K562 (cell line): ENCODE results near the gene CCDC194. TPM values are rescaled to one million over a fixed set of nuclear protein-coding genes. Genes with fewer than 3 reads are reported as not detected.
A peak's percentile ranks its signal among the peaks of the same experiment; 100 is the strongest.

ENCODE experiments used
- ASH1L ChIP-seq: fragments of 450-650 bp; IDR thresholded peaks from 2 replicates; pipeline ENCODE4 v1.6.1; 2018; ENCODE audit warnings: borderline replicate concordance, mild to moderate bottlenecking, low read depth; ENCODE audit not compliant: partially characterized antibody
- BCOR ChIP-seq: fragments of 450-650 bp; IDR thresholded peaks from 2 replicates; pipeline ENCODE4 v1.6.1; 2016
- BRF1 ChIP-seq: IDR thresholded peaks from 3 replicates; pipeline ENCODE4 v1.6.1; 2011; ENCODE audit warnings: borderline replicate concordance, mild to moderate bottlenecking; ENCODE audit not compliant: insufficient read length; ENCODE audit errors: extremely low read depth
- CXXC5 ChIP-seq: fragments of 250-450 bp; sonication (Bioruptor Pico); IDR thresholded peaks from 2 replicates; pipeline ENCODE4 v1.8.0; 2022; ENCODE audit warnings: inconsistent platforms, mild to moderate bottlenecking, moderate library complexity
- E2F8 ChIP-seq: fragments of 450-650 bp; IDR thresholded peaks from 2 replicates; pipeline ENCODE4 v1.7.1; 2018; ENCODE audit warnings: mild to moderate bottlenecking, low read depth; ENCODE audit not compliant: partially characterized antibody
- ELF1 ChIP-seq: fragments of 200-800 bp; sonication (Bioruptor generic); IDR thresholded peaks from 2 replicates; pipeline ENCODE4 v1.6.1; 2016; ENCODE audit warnings: missing genetic modification characterization, missing compliant biosample characterization
- FUS ChIP-seq: fragments of 200-400 bp; formaldehyde crosslinking; optimal IDR thresholded peaks from 2 replicates; pipeline ENCODE3; 2017; ENCODE audit warnings: low read depth, low read length
- HDAC8 ChIP-seq: fragments of 450-650 bp; IDR thresholded peaks from 2 replicates; pipeline ENCODE4 v1.6.1; 2016; ENCODE audit warnings: mild to moderate bottlenecking, missing genetic modification characterization, moderate library complexity, missing compliant biosample characterization
- PCBP2 ChIP-seq: fragments of 200-400 bp; formaldehyde crosslinking; IDR thresholded peaks from 2 replicates; pipeline ENCODE4 v1.6.1; 2018; ENCODE audit warnings: low read length, low read depth, mild to moderate bottlenecking, moderate library complexity; ENCODE audit not compliant: poor library complexity, severe bottlenecking
- PHF20 ChIP-seq: fragments of 450-650 bp; IDR thresholded peaks from 2 replicates; pipeline ENCODE4 v1.6.1; 2018; ENCODE audit not compliant: partially characterized antibody
- PHTF2 ChIP-seq: fragments of 250-450 bp; sonication (Bioruptor Pico); IDR thresholded peaks from 2 replicates; pipeline ENCODE4 v1.5.0; 2021; ENCODE audit warnings: mild to moderate bottlenecking
- PTRF ChIP-seq: fragments of 450-650 bp; IDR thresholded peaks from 2 replicates; pipeline ENCODE4 v1.6.1; 2016; ENCODE audit warnings: mild to moderate bottlenecking, missing genetic modification characterization, missing compliant biosample characterization
- RBM25 ChIP-seq: fragments of 200-400 bp; formaldehyde crosslinking; IDR thresholded peaks from 2 replicates; pipeline ENCODE4 v1.6.1; 2018; ENCODE audit warnings: low read length, low read depth, moderate library complexity; ENCODE audit not compliant: severe bottlenecking
- TCF3 ChIP-seq: sonication (generic); formaldehyde crosslinking; IDR thresholded peaks from 2 replicates; pipeline ENCODE4 v1.4.0; 2020; ENCODE audit warnings: mild to moderate bottlenecking, missing genetic modification reagents
- TEAD2 ChIP-seq: fragments of 450-650 bp; IDR thresholded peaks from 2 replicates; pipeline ENCODE4 v1.6.1; 2016; ENCODE audit warnings: missing genetic modification characterization, control low read depth, missing compliant biosample characterization
- THRA ChIP-seq: fragments of 450-650 bp; IDR thresholded peaks from 2 replicates; pipeline ENCODE4 v1.6.1; 2017; ENCODE audit warnings: mild to moderate bottlenecking, moderate library complexity
- XRCC5 ChIP-seq: fragments of 200-400 bp; formaldehyde crosslinking; IDR thresholded peaks from 2 replicates; pipeline ENCODE4 v1.6.1; 2017; ENCODE audit warnings: low read depth, mild to moderate bottlenecking, low read length
- ZBTB1 ChIP-seq: sonication (generic); formaldehyde crosslinking; IDR thresholded peaks from 2 replicates; pipeline ENCODE4 v1.8.1; 2023; ENCODE audit warnings: missing genetic modification reagents, low read depth, mild to moderate bottlenecking, borderline replicate concordance
- ZBTB2 ChIP-seq: fragments of 450-650 bp; IDR thresholded peaks from 2 replicates; pipeline ENCODE4 v1.6.1; 2016; ENCODE audit warnings: antibody characterized with exemption
- ZNF41 ChIP-seq: fragments of 250-450 bp; sonication (Bioruptor Pico); conservative IDR thresholded peaks from 2 replicates; pipeline ENCODE4 v1.4.0; 2020; ENCODE audit warnings: mild to moderate bottlenecking
- ZNF584 ChIP-seq: fragments of 200-800 bp; sonication (Bioruptor generic); IDR thresholded peaks from 2 replicates; pipeline ENCODE4 v1.6.1; 2016; ENCODE audit warnings: low read depth, mild to moderate bottlenecking, missing genetic modification characterization, missing compliant biosample characterization
- ZNF639 ChIP-seq, 2 experiments: fragments of 200-800 bp in 1 of 2; sonication (Bioruptor generic) in 1 of 2; sonication (generic) in 1 of 2; formaldehyde crosslinking in 1 of 2; IDR thresholded peaks in 1 of 2; conservative IDR thresholded peaks in 1 of 2; 2 replicates each; pipeline versions ENCODE4 v1.5.0 to v1.6.1; 2016 to 2020; ENCODE audit warnings: missing compliant biosample characterization in 1 of 2, missing genetic modification characterization in 1 of 2, missing genetic modification reagents in 1 of 2
- polyA plus RNA-seq, 8 experiments: library from polyadenylated mRNA; depleted of rRNA in 4 of 8; stranded (reverse) in 5 of 8; unstranded in 3 of 8; fragments of >200 nt; fragmentation: Nextera tagmentation in 2 of 8; fragmentation: Illumina TruSeq in 1 of 8; extraction: Ambion mirVana in 2 of 8; extraction: Trizol in 1 of 8; gene quantifications; 2 replicates each; pipeline versions ENCODE4 v1.2.1 to v1.2.3, GENCODE V29; 2011 to 2014; ENCODE audit warnings: inconsistent platforms in 1 of 8, missing spikeins in 1 of 8
- total RNA-seq, 7 experiments: library from RNA; depleted of rRNA in 6 of 7; stranded (reverse); fragments of >200 nt in 6 of 7; fragmentation: Illumina TruSeq in 2 of 7; extraction: Trizol in 2 of 7; gene quantifications; 2 replicates each; pipeline versions ENCODE4 v1.2.1 to v1.2.3, GENCODE V29; 2011 to 2021; ENCODE audit warnings: low replicate concordance in 1 of 7

The CCDC194 gene
- total and polyA plus RNA-seq, 9 of the 15 experiments (the other 6 are each of a cell fraction or from before 2014, with no cell fraction given) = 0.13 to 1.3 (median 0.39) TPM; not detected in 3

GRCh38 chr19:17351815-17352435 lies 42.1 kb downstream of the CCDC194 start (continued):
- TF ChIP-seq BCOR (peak; percentile 29; the same call in 1 of the 2 replicates), PHTF2 (no peak), ELF1 (no peak), PTRF (no peak), ASH1L (no peak), ZNF584 (CRISPR knock-in tag) (no peak), E2F8 (peak; percentile 81), BRF1 (no peak), CXXC5 (0 out of 2 replicates have a peak, but pooled peaks have one; percentile 36), FUS (no peak), HDAC8 (tag) (no peak), PCBP2 (no peak), XRCC5 (no peak; the same call in 1 of the 2 replicates), THRA (no peak), TEAD2 (tag) (no peak), ZBTB1 (CRISPR knock-in tag) (no peak), ZNF41 (no peak), TCF3 (no peak), RBM25 (no peak), PHF20 (no peak), ZNF639 (CRISPR knock-in tag; conservative IDR thresholded peaks at IDR 0.05 in 1 of 2, IDR thresholded peaks at IDR 0.05 in 1 of 2) (no peak), ZBTB2 (peak; percentile 55; the same call in 1 of the 2 replicates)
